Liver (tissue), 3 donors: ENCODE results near the gene CUL5.

ENCODE experiments used
- CTCF ChIP-seq: fragments of 150-350 bp; IDR thresholded peaks from 2 replicates; pipeline ENCODE4 v1.5.1; 2017; ENCODE audit warnings: improper control_type of control experiment, low read depth, low read length; ENCODE audit not compliant: missing input control
- EGR1 ChIP-seq, 2 donors: IDR thresholded peaks; 2 replicates each; pipeline ENCODE4 v1.6.1; 2016 to 2018; ENCODE audit warnings: antibody characterized with exemption in 2 of 2, low read depth in 2 of 2
- JUND ChIP-seq, 2 donors: IDR thresholded peaks; 2 replicates each; pipeline ENCODE4 v1.6.1; 2016; ENCODE audit warnings: antibody characterized with exemption in 2 of 2
- MAX ChIP-seq: IDR thresholded peaks from 2 replicates; pipeline ENCODE4 v1.6.1; 2016; ENCODE audit warnings: antibody characterized with exemption
- RAD21 ChIP-seq, 2 donors: IDR thresholded peaks; 2 replicates each; pipeline ENCODE4 v1.6.1; 2016; ENCODE audit warnings: antibody characterized with exemption in 2 of 2, mild to moderate bottlenecking in 2 of 2
- RXRA ChIP-seq, 2 donors: IDR thresholded peaks; 2 replicates each; pipeline ENCODE4 v1.6.1; 2017 to 2018; ENCODE audit warnings: antibody characterized with exemption in 2 of 2, mild to moderate bottlenecking in 1 of 2
- TAF1 ChIP-seq: conservative IDR thresholded peaks from 2 replicates; pipeline ENCODE4 v1.6.1; 2016; ENCODE audit warnings: antibody characterized with exemption, mild to moderate bottlenecking
- YY1 ChIP-seq: IDR thresholded peaks from 2 replicates; pipeline ENCODE4 v1.6.1; 2016; ENCODE audit warnings: antibody characterized with exemption, mild to moderate bottlenecking
- ZBTB33 ChIP-seq: IDR thresholded peaks from 2 replicates; pipeline ENCODE4 v1.6.1; 2016; ENCODE audit warnings: antibody characterized with exemption
- TF ChIP-seq, protein P1 (sequence below): IDR thresholded peaks from 2 replicates; pipeline ENCODE4 v1.6.1; 2016; ENCODE audit warnings: antibody characterized with exemption, mild to moderate bottlenecking
- donor health status: healthy.
- donor health status: healthy.

- TF ChIP-seq CTCF, result no peak
- no peak for TF ChIP-seq RAD21 (IDR thresholded peaks at IDR 0.05)
- no peak for TF ChIP-seq RXRA (IDR thresholded peaks at IDR 0.05)
- TF ChIP-seq, protein P1, sequence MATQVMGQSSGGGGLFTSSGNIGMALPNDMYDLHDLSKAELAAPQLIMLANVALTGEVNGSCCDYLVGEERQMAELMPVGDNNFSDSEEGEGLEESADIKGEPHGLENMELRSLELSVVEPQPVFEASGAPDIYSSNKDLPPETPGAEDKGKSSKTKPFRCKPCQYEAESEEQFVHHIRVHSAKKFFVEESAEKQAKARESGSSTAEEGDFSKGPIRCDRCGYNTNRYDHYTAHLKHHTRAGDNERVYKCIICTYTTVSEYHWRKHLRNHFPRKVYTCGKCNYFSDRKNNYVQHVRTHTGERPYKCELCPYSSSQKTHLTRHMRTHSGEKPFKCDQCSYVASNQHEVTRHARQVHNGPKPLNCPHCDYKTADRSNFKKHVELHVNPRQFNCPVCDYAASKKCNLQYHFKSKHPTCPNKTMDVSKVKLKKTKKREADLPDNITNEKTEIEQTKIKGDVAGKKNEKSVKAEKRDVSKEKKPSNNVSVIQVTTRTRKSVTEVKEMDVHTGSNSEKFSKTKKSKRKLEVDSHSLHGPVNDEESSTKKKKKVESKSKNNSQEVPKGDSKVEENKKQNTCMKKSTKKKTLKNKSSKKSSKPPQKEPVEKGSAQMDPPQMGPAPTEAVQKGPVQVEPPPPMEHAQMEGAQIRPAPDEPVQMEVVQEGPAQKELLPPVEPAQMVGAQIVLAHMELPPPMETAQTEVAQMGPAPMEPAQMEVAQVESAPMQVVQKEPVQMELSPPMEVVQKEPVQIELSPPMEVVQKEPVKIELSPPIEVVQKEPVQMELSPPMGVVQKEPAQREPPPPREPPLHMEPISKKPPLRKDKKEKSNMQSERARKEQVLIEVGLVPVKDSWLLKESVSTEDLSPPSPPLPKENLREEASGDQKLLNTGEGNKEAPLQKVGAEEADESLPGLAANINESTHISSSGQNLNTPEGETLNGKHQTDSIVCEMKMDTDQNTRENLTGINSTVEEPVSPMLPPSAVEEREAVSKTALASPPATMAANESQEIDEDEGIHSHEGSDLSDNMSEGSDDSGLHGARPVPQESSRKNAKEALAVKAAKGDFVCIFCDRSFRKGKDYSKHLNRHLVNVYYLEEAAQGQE, result no peak
- no peak for TF ChIP-seq MAX
- TF ChIP-seq EGR1 (IDR thresholded peaks at IDR 0.05; ENCODE audit: low read depth in 2 of 2), result no peak
- TF ChIP-seq YY1, result no peak
- no peak for TF ChIP-seq TAF1
- TF ChIP-seq ZBTB33, result no peak
- TF ChIP-seq JUND (IDR thresholded peaks at IDR 0.05), result no peak
Observed at GRCh38 chr11:108069947-108070346, 61.2 kb downstream of the CUL5 start.
